Bone marrow (tissue), 2 donors: ENCODE results near the gene MAN2A1.
A peak's percentile ranks its signal among the peaks of the same experiment; 100 is the strongest.

Experiments
- DNase-seq, 2 donors: peaks; one replicate each; lab custom pipeline; 2025; lab: John Stamatoyannopoulos, UW

The MAN2A1 gene

DNA sequence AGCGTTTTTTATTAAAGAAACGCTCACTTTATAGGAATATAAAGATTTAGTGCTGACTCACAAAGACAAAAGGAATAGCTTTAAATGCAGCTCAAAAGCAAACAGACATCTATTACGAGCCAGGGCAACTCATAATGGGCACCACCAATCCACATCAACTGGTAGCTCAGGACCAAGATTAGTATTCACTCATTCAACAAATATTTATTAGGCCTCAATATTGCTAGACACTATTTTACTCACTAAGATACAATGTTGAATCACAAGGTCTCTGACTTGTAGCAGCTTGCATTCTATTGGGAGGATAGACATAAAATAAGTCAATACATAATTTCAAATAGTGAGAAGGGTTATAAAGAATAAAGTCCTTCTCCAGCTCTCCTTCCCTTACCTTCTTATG is 8.0 kb upstream of the MAN2A1 start:
- DNase-seq, result no peak

DNA sequence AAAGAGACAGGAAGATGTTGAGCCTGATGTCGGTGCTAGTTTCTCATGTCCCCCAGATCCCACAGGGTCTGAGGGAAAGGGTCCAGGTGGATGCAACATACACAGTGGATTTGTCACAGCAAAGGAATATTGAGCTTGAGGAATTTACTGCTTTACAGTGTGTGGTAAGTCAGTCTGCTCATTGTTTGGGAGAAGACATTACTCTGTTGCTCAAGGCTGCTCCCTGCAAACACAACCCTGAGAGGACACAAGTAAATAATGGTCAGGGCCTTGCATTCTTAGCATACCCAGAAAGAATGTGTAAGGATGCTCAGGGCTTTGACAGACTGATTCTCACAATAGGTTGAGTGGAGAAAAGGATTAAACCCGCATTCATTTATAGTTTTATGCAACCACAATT is 7.3 kb upstream of the MAN2A1 start:
- no peak for DNase-seq

DNA sequence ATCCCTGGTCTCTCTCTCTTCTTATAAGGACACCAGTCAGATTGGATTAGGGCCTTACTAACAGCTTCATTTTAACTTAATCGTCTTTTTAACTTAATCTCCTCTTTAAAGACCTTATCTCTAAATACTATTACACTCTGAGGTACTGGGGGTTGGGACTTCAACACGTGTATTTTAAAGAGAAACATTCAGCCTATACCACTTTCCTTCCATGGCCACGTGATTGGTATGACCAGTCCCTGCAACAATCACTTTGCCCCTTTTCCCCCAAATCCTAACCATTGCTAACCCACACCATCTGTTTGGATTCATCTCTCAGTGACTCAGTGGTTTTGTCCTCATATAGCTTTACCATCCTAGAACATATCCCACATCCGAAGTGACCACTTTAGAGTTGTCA is 3.8 kb upstream of the MAN2A1 start:
- no peak for DNase-seq

DNA sequence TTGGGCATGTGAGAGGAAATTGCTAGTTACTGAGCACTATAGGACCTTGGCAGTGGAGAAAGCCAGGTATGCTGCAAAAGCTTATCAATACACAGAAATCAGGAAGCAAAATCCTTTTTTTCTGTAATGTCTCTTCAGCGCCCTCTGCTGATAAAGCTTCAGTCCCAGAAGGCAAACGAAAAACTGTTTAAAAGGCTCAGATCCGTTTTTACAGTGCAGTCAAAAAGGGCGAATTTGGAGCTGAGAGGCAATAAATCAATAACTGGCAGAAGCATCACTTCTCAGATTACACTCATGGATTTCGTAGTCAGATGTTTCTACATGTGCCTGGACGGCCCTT is 1.1 kb upstream of the MAN2A1 start:
- DNase-seq, result peak in 1 of 2 donors; percentile 49

DNA sequence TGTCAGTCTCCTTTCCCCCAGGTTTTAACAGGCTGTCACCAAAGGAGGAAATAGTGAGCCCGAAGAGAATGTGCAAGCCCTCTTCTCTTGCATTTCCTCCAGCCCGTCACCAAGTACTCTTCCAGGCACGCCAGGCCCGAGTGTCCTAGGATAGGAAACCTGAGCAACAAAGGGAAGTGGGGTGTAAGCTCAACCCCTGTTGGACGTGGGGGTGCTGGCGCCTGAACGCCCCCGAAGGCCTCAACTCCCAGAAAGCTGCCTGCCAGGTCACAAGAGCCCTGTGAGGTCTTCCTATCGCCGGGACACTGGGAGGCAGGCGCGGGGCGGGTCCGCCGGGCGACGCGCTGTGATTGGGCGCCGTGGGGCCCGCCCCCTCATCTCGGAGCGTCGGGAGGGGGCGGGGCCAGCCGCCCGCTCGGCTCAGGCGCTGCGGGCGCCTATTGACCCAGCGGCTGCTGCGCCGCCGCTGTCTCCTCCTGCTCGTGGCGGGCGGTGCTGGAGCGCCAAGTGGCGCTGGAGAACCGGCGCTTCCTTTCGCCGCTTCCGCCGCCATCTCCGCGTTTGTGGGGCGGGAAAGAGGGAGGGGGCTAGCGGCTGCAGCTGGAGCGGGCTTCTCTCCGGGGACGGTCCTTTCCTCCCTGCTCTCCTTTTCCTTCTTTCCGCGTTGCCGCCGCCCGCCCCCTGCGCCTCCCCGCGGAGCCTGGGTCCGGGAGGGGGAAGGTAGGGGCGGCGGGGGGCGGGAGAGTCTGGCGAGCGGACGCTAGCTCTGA is 572 bp upstream of the MAN2A1 start:
- peak; percentile 74 to 85 for DNase-seq

DNA sequence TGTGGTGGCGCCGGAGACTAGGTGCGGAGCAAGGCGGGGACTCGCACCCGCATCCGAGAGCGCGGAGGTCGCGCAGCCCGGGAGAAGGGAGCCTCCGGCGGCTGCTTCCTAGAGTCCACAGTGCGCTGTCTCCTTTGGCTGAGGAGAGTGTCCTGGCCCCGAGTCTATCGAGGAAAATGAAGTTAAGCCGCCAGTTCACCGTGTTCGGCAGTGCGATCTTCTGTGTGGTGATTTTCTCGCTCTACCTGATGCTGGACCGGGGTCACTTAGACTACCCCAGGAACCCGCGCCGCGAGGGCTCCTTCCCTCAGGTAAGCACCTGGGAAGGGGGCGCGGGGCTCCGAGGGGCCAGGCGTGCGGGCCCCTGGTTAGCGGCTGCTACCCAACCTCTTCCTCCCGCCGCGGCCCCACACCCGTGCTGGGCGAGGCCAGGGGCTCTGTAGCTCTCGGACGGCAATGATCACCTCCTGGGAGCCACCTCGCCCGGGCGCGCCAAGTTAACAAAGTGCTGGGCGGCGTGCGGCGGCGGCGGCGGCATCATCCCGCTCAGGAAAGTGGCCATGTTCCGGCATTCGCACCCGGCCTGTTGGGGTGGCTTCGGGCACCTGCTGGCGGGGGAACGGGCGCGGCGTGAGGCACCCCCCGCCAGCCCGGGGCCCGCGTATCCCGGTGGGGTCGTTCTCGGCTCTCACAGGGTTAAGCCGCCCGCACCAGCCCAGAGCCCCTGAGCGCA is 681 bp downstream of the MAN2A1 start:
- DNase-seq, result peak in 1 of 2 donors; percentile 51

DNA sequence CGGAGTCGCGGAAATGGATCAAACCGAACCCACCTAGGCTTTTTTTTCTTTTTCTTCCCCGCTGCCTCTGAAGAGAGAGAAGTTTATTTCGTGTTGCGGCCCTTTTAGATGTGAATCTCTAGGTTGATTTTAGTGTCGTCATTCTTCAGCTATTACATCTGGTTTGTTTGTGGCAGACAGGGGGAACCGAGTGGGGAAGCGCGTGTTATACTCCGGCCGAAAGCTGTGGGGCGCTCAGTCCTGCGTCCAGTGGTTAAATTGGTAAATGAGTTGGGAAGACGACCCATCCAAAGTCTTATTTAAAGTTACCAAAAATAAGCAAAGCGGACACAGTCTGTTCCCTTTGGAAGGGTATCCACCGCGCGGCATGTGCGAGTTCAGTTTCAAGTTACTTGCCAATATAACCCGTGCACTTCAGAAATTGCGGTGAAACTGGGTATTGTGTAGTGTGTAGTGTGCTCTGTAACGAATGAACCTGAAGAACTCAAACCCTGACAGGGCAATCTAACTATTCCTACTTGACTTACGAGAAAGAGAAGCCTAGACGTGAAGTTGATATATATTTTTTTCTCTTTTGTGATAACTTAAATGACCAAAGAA is 1.3 kb downstream of the MAN2A1 start:
- peak; percentile 51 to 53 for DNase-seq

DNA sequence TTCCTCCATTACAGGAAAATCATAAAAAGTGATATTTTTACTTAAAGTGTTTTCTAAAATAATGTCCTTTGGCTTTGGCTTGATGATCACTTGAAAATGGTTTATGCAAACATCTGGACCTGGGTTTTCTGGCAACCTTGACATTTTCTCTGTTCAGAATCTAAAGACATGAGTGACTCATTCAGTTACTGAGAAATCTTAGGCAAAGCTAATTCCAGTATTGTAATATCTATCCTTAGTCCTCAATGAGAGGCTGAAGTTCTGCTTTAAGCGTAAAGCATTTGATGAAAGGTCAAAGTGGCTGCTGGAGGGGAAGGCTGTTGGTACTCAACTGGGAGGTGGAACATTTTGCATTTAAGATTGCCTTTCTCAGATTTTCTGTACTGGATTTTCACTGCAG is 2.3 kb downstream of the MAN2A1 start:
- DNase-seq, result no peak

DNA sequence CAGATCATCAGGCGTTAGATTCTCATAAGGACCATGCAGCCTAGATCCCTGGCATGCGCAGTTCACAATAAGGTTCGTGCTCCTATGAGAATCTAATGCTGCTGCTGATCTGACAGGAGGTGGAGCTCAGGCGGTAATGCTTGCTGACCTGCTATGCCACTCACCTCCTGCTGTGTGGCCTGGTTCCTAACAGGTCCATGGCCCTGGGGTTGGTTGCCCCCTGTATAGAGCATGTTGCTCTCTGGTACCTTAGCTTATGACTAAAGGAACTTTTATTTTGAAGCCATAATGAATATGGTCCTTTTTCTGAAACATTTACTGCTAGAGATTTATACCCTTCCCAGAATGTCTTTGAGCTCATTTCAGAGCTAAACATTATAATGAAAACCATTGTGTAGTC is 3.1 kb downstream of the MAN2A1 start:
- no peak for DNase-seq

DNA sequence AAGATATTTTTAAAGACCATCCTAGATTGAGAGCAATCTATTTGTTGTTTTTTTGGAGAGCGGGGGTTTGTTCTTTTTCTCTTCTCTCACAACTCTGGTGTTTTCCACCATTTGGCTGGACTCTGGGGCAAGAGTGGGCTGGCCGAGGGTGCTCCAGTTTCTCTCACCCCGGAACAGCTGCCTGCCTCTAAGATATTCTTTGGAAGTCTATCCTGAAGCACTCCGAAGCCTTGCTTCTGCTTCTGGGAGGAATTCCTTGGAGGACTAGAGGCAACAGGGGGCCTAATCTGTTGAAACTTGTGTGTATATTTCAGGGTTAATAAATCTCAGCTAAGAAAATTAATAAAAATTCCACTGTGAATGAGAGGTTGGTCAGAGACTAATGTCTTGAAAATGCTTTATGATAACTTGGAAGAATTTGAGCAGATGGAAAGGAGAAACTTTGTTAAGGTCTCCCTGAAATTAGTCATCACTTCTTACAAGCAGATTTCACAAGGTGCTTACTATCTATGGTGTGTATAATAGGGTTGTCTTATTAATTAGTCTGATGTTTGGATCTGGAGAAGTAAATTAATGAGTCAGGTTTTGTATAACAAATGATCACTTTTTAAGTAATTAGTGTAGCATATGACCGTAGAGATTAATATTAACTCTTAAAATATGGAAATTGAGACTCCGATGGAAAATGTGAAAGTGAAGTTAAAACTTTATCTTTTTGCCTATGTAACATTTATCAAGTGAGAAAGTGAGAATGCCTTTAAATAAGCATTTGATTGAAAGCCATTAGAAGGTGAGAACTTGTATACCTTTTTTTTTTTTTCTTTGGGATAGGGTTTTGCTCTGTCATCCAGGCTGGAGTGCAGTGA is 4.0 kb downstream of the MAN2A1 start:
- DNase-seq, result no peak

DNA sequence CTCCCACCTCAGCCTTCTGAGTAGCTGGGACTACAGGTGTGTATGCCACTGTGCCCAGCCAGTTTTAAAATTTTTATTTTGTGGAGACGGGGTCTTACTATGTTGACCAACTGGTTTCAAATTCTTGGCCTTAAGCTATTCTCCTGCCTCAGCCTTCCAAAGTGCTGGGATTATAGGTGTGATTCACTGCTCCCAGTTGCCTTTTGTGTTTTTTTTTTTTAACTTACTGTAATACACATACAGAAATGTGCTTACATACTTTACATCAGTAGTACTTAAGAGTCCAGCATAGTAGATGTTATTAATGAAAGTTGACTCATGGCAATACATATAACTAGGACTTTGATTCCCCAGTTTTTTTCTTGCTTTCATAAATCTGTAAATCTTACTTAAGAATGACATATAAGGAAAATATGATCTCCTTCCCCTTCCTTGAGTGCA is 4.7 kb downstream of the MAN2A1 start:
- no peak for DNase-seq

DNA sequence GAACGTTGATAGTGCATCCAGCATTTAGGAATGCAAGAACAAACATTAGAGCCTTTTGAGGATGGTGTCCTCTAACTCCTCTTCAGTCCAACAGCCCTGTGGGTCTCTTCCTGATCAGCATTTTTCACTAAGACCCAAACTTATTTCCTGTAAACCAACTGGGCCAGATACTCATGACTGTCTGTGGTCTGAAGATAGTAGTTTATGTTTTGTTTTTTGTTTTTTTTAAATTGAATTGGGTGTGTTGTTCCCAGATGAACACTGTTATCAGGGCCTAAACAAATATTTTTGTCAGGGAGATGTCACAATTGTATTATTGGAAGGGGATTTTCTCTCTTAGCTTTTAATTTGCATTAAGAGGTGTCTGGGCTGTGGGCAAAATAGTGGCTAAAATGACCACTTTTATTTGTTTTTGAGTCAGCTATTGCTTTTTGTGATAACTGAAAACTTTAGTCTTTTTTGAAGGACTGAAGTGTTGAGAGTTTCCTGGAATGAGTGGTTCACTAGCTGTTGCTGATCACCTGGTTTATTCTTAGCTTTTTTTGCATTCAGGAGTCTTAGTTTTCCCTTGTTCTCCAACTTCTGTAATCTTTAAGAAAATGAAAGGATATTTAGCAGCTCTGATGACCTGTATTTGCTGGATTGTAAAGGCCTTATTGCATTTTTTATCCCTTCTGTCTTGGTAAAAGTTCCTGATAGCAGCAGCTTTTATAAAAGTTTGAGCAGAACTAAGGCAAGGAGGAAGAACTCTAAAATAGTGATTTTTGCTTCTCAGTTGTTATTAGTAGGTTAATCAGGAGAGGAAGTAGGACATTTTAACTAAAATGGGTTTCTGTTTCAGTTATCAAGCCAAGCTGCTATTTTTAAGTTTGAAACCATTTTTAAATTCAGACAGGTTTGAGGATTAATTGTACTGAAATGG is 5.5 kb downstream of the MAN2A1 start:
- peak in 1 of 2 donors; percentile 33 for DNase-seq

DNA sequence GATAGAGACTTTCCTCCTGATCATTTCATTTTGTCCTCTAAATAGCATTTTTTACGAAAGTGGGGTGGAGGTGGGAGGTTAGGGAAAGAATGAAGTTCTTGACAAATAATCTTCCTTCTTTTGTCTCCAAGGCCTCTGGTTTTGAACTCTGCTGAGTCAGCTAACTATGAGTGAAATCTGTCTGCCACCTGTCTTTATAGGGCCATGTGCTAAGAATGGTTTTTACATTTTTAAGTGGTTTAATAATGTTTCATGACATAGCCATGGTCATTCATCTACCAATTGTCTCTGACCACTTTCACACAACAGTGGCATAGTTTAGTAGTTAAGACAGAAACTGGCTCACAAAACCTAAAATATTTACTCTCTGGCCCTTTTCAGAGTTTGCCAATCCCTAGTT is 7.6 kb downstream of the MAN2A1 start:
- no peak for DNase-seq

DNA sequence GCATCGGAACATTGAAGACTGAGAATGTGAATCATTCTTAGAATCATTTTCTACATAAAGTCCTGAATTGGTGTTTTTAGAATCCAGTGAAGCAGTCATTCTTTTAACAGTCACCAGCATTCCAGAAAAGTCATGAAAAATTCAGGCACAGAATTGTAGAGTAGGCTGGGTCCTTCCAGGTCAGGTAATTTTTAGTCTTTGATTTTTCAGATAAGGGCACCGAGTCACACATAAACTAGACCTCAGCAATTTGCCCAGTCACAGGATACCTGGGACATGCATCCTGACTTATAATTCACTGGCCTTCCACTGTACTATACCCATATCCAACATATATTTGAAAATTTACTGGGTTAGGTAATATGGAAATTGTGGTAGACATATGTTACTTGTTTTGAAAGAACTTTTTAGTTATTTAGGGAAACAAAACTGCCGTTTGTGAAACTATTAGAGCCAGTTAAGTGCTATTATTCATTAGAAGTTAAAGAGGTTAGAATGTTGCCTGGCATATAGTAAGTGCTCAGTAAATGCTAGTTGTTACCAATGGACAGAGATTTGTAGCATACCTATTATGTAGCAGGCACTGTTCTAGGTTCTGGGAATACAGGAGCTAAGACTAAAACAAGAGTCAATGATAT is 10.9 kb downstream of the MAN2A1 start:
- no peak for DNase-seq

DNA sequence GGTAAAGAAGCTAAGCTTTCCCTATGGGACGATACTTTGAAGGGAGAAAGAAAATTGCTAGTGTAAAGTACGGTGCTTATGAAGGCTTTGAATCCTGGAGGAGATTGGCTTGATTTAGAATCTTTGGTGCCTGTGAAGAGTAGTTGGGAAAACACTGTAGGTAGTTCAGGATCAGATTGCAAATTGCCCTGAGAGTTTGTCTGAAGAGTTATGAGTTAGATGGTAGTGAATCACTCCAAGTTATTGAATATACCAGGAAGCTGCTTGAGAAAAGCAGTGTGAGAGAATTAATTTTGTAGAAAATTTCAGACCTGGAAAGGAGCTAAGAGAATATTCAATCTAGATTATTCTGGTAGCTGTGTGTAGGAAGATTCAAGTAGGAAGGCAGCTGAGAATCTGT is 11.5 kb downstream of the MAN2A1 start:
- no peak for DNase-seq

DNA sequence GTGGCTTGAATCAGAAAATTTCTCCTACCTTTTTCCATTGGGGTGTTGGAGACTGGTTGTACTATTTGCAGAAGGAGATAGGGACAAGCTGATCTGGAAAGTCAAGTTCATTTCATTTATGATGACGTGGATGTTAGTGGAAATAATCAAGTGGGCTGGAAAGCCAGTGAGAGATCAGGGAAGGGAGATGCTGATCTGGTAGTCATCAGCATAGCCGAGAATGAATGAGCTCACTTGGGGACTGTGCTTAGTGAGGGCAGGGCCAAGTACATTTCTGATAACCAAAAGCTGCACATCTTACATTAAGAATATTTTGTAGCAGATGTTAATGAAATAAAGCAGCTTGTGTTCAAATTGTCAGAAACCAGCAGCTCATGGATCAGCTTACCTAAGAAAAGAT is 12.1 kb downstream of the MAN2A1 start:
- no peak for DNase-seq

DNA sequence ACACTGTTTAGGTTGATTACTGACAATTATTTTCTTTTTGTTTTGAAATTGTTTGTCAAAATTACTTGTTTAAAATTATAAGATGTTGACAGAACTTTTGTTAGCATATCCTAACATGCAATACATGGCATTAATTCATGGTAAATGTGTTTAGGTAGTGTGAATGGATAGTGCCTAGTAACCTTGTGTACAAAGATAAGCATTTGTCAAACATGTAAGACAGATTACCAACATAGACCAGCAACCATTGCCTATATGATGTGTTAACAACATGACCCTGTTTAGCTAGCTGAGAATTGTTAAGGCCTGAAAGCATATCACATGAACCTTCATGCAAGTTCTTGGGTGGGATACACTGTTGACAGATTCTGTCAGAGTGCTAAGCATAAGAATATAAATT is 13.4 kb downstream of the MAN2A1 start:
- DNase-seq, result no peak

DNA sequence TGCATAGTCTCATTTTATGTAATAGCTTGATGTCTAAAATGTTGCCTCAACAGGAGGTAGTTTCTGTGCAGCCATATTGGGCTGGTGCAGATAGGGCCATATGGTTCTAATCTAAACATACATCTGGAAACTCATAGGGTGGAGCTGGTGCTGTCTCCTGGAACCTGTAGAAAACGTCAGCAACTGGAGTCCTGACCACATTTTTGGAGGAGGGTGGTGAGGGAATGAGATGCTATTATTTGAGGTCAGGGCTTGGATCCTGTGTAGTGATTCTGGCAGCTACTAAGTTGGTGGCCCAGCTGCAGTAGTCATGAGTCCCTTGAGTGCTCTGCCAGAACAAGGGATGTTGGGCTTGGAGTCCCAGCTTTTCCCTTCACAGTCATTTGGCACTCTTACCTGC is 14.1 kb downstream of the MAN2A1 start:
- DNase-seq, result no peak

DNA sequence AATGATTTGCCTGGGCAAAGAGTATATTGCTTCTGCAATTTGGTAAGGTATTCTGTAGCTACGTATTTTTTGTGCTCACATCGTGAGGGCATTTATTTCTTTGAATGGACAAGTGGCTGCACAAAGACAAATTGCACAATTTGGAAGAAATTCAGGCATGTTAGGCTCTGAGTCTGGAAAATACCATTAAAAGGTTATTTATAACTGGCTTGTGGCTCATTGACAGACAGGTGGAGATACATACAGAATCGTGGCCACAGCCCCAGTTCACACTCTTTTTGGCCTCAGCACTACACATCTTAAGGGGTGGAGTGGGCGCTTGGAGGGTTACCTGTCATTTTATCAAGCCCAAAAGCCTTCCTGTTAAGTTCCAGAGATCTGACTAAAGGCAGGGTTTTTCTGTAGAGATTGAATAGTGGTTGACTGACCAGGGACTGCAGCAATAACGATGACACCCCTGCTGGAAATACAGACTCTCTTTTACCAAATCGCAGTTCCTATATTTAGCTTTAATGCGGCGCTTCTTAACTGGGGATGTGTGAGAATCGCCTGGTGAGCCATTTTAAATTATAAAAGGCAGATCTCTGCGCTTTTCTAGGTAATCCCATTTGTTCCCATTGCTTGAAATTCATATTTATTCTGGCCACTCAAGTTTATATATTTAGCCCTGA is 14.7 kb downstream of the MAN2A1 start:
- no peak for DNase-seq

DNA sequence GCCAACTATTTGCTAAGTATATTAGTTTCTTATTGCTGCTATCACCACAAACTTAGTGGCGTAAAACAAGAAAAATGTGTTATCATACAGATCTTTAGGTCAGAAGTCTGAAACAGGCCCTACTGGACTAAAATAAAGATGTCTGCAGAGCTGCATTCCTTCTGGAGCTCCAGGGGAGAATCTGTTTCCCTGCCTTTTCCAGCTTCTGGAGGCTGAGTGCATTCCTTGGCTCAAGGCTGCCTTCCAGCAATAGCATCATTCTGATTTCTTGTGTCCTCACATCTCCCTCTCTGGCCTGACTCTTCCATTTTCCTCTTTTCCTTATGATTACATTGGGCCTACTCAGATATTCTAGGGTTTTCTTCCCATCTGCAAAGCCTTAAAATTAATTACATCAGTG is 15.9 kb downstream of the MAN2A1 start:
- no peak for DNase-seq
